Nephron progenitor cell (in vitro differentiated cells): ENCODE data around the gene ERCC6L.

Experiments
- DNase-seq: peaks from one replicate; pipeline ENCODE4 v3.0.0; 2021
- H3K27ac Mint-ChIP-seq: 2 replicates; pipeline ENCODE4 v1.8.0; 2021; ENCODE audit warnings: mild to moderate bottlenecking, moderate library complexity, mixed read lengths
- H3K27me3 Mint-ChIP-seq: 2 replicates; pipeline ENCODE4 v1.8.0; 2021; ENCODE audit warnings: mild to moderate bottlenecking, low read depth, mixed read lengths; ENCODE audit not compliant: poor library complexity
- H3K36me3 Mint-ChIP-seq: 2 replicates; pipeline ENCODE4 v1.8.0; 2021; ENCODE audit warnings: low read depth, mixed read lengths
- H3K4me1 Mint-ChIP-seq: 2 replicates; pipeline ENCODE4 v1.8.0; 2021; ENCODE audit warnings: mixed read lengths
- H3K4me3 Mint-ChIP-seq: 2 replicates; pipeline ENCODE4 v1.8.0; 2021; ENCODE audit warnings: mild to moderate bottlenecking, moderate library complexity, mixed read lengths
- H3K9me3 Mint-ChIP-seq: 2 replicates; pipeline ENCODE4 v1.8.0; 2021; ENCODE audit warnings: mild to moderate bottlenecking, moderate library complexity, mixed read lengths
- CTCF ChIP-seq: fragments of 200-600 bp; sonication (generic); IDR thresholded peaks from 2 replicates; pipeline ENCODE4 v1.5.0; 2021; ENCODE audit warnings: antibody characterized with exemption

ERCC6L gene

GRCh38 chrX:72238721-72239475 is at the start of gene ERCC6L:
TSS of gene ERCC6L (minus strand) at chrX:72239027. CDS start at chrX:72238911, 116 bp downstream.
- peak; percentile 89 for DNase-seq

GRCh38 chrX:72282302-72282701 is 43.5 kb upstream of the ERCC6L start:
- Mint-ChIP-seq H3K27ac (no peak overlapping the region), H3K27me3 (peaks cover 2% of the 10 kb centered on the region), H3K9me3 (peaks cover 30% of the 10 kb centered on the region), H3K4me1 (peaks cover 30% of the 10 kb centered on the region), H3K36me3 (no peaks in the 10 kb centered on the region), H3K4me3 (no peak overlapping the region)
- no peak for TF ChIP-seq CTCF
- no peak for DNase-seq

More at GRCh38 chrX:72238721-72239475, at the start of gene ERCC6L:
- no peak for TF ChIP-seq CTCF
- H3K27me3 Mint-ChIP-seq: no peaks in the 10 kb centered on the region
- H3K36me3 Mint-ChIP-seq: peaks cover 37% of the 10 kb centered on the region
- H3K27ac Mint-ChIP-seq: no peak within 1 kb of the TSS
- H3K4me3 Mint-ChIP-seq: peak within 1 kb of the TSS; percentile 85
- peaks cover 68% of the 10 kb centered on the region for H3K9me3 Mint-ChIP-seq
- peaks cover 8% of the 10 kb centered on the region for H3K4me1 Mint-ChIP-seq

GRCh38 chrX:72280321-72280845 is 41.6 kb upstream of the ERCC6L start:
- H3K9me3 Mint-ChIP-seq: peaks cover 20% of the 10 kb centered on the region
- peaks cover 2% of the 10 kb centered on the region for H3K27me3 Mint-ChIP-seq
- TF ChIP-seq CTCF: no peak
- H3K27ac Mint-ChIP-seq: peak overlapping the region; percentile 43
- H3K4me1 Mint-ChIP-seq: peaks cover 36% of the 10 kb centered on the region
- peak; percentile 29 for DNase-seq
- H3K4me3 Mint-ChIP-seq: peak overlapping the region; percentile 5
- peaks cover 6% of the 10 kb centered on the region for H3K36me3 Mint-ChIP-seq

GRCh38 chrX:72276478-72276953 is 37.7 kb upstream of the ERCC6L start:
- DNase-seq: no peak
- Mint-ChIP-seq H3K27ac (peak overlapping the region; percentile 98), H3K27me3 (peaks cover 2% of the 10 kb centered on the region), H3K36me3 (peaks cover 45% of the 10 kb centered on the region), H3K4me3 (peak overlapping the region; percentile 89), H3K9me3 (no peaks in the 10 kb centered on the region), H3K4me1 (peaks cover 75% of the 10 kb centered on the region)
- no peak for TF ChIP-seq CTCF

GRCh38 chrX:72274526-72274925 is 35.7 kb upstream of the ERCC6L start:
- Mint-ChIP-seq H3K9me3 (no peaks in the 10 kb centered on the region), H3K36me3 (peaks cover 55% of the 10 kb centered on the region), H3K27me3 (peaks cover 2% of the 10 kb centered on the region), H3K4me3 (peak overlapping the region; percentile 89), H3K4me1 (peaks cover 65% of the 10 kb centered on the region), H3K27ac (peak overlapping the region; percentile 91)
- no peak for TF ChIP-seq CTCF
- no peak for DNase-seq
